GM19455 (cell line): ENCODE measurements around the gene SAC3D1.

Experiments used
- ATAC-seq: cut with Tn5 transposase; IDR thresholded peaks from one replicate; pipeline ENCODE4 v1.9.1; 2021; ENCODE audit not compliant: unreplicated experiment

The SAC3D1 gene

DNA sequence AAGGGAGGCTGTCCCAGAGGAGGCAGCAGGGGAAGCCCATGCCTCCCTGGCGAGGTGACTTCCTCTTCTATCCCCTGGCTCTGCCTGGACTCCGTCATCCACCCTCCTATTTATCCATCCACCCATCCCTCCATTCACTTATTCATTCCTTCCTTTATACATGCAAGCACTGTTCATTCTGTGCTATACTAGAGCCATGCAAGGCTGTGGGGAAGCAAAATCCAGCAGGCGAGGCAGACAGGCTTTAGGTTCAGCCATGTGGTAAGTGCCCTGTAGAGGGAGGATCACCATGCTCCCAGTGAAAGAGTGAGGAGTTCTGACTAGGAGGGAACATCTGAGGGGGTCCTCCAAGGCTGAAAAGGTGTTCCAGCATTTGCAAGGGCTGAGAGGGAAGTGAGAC is 18.5 kb downstream of the SAC3D1 start:
- ATAC-seq = no peak

DNA sequence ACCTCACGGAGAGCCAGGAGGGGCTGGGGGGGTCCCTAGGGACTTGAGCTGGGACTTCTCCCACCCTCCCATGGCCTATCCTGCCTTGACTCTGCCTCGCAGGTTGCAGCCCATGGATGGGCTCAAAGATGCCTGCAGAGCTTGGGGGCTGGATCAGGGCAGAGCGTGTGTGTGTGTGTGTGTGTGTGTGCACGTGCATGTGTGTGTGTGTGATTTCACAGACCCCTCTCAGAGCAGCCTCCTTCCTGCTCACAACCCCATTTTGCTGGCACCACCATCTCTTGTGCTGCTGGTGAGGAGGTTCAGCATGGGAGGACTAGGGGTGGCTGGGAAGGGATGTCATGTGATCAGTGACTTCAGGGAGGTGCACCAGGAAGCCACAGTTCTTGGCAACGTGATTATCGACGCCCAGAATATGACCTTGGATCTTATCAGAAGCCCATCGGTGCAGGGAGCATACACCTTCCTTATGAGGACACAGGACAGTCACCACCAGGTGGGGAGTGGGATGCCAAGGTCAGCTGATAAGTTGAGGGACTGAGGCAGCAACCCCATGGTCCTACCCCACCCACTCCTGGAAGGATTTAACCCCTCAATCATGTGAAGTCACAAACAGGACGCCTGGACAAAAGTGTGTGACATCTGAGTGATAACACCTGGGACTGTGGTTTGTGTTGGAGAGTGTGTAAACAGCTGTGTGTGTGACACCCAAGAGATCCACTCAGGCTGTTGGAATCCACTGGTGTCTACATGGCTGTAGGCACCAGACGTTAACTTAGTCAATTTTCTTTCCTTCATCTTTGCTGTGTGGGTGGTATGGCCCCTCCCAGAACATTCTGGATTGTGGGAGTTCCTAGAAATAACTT is 19.2 kb downstream of the SAC3D1 start:
- no peak for ATAC-seq

DNA sequence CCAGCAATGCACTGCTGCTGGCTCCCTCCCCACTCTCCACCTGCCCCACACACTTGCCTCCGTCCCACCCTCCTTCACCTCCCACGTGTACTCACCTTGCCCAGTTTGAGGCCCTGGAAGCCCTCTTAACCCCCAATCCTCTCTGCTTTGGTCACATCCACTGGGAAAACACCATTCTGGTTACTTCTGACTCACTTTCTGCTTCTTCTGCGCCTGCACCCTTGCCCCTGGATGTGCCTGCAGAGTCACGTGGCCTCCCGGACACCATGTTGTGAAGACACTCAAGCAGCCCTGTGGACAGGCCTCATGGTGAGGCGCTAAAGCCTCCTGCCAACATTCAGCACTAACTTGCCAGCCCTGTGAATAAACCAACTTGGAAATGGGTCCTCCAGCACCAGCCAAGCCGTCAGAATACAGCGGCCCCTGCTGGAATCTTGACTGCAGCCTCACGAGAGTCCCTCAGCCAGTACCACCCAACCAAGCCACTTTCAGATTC is 20.0 kb downstream of the SAC3D1 start:
- ATAC-seq = no peak

DNA sequence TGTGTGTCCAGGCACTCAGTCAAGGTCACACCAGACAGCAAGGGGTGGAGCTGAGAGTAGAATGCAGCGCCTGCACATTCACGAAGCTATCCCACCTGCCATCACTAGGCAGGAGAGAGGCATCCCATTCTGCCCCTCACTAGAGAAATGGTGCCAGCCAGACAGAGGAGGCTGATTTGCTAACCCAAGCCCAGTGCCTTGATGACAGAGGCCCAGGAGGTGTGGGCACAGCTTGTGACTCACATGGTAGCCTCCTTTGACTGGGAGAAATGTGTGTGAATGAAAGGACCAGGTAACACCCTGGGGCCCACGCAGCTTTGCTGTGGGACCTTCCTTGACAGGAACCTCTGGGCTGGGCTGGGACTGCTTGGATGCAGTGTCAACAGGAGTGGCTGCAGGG is 22.5 kb downstream of the SAC3D1 start:
- no peak for ATAC-seq

DNA sequence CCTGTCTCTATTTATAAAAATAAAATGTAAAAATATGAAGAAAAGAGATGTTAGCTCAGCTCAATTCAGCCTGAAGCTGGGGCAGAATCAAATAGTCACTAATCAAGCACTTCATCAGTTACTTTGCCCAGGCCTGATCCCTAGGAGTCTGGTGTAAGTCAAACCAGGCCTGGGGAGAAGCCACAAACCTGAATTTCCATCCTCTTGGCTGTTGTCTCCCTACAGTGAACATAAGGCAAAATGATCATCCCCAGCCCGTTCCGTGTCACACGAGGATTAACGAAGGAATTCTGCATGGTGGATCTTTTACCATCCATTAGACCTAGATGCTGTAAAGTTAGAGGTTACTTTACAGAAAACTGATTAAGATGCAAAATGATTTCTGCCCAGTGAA is 23.8 kb downstream of the SAC3D1 start:
- no peak for ATAC-seq

DNA sequence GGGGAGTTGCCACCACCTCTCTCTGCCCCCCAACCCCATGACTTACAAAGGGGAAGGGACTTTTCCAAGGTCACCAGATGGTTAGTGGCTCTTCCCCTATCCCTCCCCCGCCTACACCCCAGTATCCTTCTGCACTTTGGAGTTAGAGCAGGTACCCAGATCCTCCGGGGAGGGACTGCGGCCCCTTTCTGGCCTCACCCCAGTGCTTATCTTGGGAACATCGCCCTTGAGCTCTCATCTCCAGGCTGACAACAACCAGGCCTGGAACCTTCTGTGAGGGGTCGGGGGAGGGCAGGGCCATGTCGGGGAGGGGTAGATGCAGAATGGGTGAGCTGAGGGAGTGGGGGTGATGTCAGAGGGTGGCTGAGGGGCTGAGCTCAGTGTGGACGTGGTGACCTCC is 24.8 kb downstream of the SAC3D1 start:
- ATAC-seq = no peak

- ATAC-seq = no peak
Measured at GRCh38 chr11:65066315-65066714, 25.3 kb downstream of the SAC3D1 start.

- no peak for ATAC-seq
Measured at GRCh38 chr11:65066805-65067291, 25.8 kb downstream of the SAC3D1 start.

GRCh38 chr11:65067446-65067845 is 26.4 kb downstream of the SAC3D1 start:
- no peak for ATAC-seq

DNA sequence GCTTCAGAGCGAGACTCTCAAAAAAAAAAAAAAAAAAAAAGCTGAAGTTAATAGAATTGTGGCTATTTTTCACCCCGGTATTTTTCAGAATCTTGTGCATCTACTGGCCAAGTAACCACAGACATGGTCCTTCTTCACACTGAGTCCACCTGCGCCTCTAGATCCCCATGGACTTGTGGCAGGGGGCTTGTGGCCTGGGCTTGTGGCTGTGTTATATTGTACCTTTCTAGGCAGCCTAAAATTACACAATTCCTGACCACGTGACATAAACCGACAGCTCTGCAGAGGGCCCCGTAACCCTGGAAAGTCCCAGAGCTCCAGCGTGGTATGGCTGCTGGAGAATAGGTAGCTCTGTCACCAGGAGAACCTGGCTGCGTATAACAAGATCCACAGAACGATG is 28.2 kb downstream of the SAC3D1 start:
- ATAC-seq = no peak

GRCh38 chr11:65071907-65072630 is 31.1 kb downstream of the SAC3D1 start:
- no peak for ATAC-seq

DNA sequence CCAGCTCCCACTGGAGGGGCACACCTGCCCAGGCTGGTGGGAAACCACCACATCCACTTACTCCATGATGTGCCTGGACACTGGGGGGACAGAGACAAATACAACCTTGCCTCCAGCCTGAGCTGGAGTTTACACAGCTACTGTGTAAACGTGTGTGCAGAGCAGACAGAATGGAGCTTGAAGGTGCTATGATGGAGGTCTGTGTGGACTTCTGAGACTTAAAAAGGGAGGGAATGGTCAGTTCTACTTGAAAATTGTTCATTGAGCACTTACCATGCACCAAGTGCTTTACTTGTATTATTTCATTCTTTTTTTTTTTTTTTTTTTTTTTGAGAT is 31.6 kb downstream of the SAC3D1 start:
- ATAC-seq = no peak

DNA sequence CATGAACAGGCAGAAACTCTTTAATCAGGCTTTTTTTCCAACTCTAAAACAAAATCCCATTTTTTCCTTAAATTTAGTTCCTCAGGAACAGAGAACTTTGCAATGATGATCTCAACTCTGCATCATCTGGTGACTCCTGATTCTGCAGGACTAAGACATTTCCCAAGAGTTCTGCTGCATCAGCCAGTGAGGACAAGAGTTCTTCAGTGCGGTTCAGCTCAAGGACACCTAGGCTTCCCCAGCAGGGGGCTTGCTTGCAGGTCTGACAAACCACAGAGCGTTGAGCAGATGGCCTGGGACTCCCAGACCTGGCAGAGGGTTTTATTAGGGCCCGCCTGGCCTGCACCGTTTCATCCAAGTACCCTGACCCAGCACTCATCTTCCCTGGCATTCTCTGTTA is 36.4 kb downstream of the SAC3D1 start:
- ATAC-seq = no peak

DNA sequence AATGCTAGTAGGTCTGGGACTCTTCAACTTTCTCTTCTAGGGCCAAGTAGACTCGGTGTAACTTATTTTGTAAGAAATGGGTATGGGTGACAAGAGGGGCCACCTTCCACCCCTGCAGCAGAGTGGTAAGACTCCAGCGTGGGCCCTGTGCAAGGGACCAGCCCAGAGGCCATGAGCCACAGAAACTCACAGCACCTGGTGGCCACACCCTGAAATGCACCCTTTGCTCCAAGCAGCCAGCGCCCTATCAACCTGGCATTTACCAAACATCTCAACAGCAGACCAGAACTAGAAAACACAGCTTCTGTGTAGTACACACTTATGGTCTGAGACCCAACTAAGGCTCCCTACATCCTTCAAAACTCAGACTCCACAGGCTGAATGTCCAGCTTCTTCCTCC is 37.1 kb downstream of the SAC3D1 start:
- no peak for ATAC-seq

DNA sequence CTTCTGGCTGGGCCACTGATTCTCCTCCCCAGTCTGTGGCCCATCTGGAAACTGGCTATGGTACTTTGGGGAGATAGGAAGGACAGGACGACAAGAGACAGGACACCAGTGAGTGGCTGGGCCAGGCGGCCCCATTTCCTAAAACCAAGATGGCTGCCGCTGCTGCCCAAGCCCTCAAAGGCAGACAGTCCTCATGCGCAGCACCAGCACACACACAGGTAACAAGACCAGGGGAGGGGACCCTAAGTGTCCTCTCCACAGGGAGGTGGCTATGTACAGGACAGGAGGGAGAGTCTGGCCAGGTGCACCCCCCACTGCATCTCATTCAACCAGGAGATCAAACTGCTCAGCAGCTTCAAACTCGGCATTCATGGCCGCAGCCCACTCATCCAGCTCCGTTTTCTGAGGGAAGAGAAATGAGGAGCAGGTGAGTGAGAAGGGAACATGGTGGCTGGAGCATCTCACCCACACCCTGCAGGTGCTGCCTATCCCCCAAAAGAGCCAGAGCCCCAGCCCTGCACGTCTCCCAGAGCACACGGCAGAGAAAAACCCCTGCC is 37.9 kb downstream of the SAC3D1 start:
- no peak for ATAC-seq

GRCh38 chr11:65083134-65083833 is 42.3 kb downstream of the SAC3D1 start:
- ATAC-seq = peak; percentile 10

GRCh38 chr11:65083834-65084597 is 43.0 kb downstream of the SAC3D1 start, which contains the start of the genes CDCA5 and ZFPL1:
Gene CDCA5, minus strand, starts transcription at chr11:65084040. Its CDS starts 62 bp downstream, at chr11:65083978.
Gene ZFPL1, plus strand, starts transcription at chr11:65084222. Its CDS starts 477 bp downstream, at chr11:65084699.
- ATAC-seq = peak; percentile 85

- no peak for ATAC-seq
Measured at GRCh38 chr11:65084598-65085375, 43.8 kb downstream of the SAC3D1 start.

DNA sequence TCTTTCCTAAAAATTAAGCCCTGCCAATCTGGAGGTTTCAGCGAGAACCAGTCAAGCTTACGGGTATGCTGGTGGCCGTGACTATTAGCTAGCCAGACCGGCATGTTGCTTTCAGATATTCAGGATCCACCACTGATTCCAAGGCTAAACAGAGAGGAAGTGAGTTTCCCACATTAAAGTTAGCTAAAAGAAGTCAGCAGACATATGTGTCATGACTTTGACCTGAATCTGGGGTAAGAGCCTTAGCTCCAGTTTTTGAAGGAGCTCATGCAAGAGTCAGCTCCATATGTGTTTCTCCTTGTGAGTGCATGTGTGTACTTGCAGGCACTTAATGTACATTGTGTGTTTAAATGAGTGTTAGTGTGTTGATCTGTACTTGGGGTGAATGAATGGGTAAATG is 44.4 kb downstream of the SAC3D1 start:
- no peak for ATAC-seq

- no peak for ATAC-seq
Measured at GRCh38 chr11:65086809-65087208, 45.8 kb downstream of the SAC3D1 start.
